ENCODE measurements around the gene NDUFAF8.

- TF ChIP-seq RFX5 (IDR thresholded peaks at IDR 0.05): no peak
- TF ChIP-seq CTCF (IDR thresholded peaks at IDR 0.05): no peak
- TF ChIP-seq RARB (CRISPR knock-in tag; IDR thresholded peaks at IDR 0.05): no peak
- TF ChIP-seq MYC (IDR thresholded peaks at IDR 0.05; ENCODE audit: borderline replicate concordance, low read length): no peak
- no peak for TF ChIP-seq RAD21 (conservative IDR thresholded peaks at IDR 0.05 in 1 of 2, IDR thresholded peaks at IDR 0.05 in 1 of 2)
- no peak for TF ChIP-seq POLR2AphosphoS2 (conservative IDR thresholded peaks at IDR 0.05; ENCODE audit: low read length)
- no peak for TF ChIP-seq CHD2 (IDR thresholded peaks at IDR 0.05; ENCODE audit: low read length, partially characterized antibody)
Observed at GRCh38 chr17:81221842-81222619, 17.1 kb upstream of the NDUFAF8 start.
